K562 (cell line): ENCODE data around the gene SOX11.

Source experiments
- BRD9 ChIP-seq: fragments of 450-650 bp; IDR thresholded peaks from 2 replicates; pipeline ENCODE4 v1.6.1; 2018; ENCODE audit warnings: low read depth; ENCODE audit not compliant: partially characterized antibody
- ELF4 ChIP-seq: fragments of 450-650 bp; formaldehyde crosslinking; IDR thresholded peaks from 2 replicates; pipeline ENCODE4 v1.4.0; 2022; ENCODE audit warnings: missing genetic modification characterization
- FOXP4 ChIP-seq: sonication (generic); formaldehyde crosslinking; IDR thresholded peaks from 2 replicates; pipeline ENCODE4 v1.8.0; 2022; ENCODE audit warnings: mild to moderate bottlenecking, missing genetic modification reagents, borderline replicate concordance
- GATAD2B ChIP-seq: fragments of 450-650 bp; IDR thresholded peaks from 2 replicates; pipeline ENCODE4 v1.6.1; 2017; ENCODE audit warnings: mild to moderate bottlenecking, borderline replicate concordance
- NCOA2 ChIP-seq, 2 experiments: fragments of 450-650 bp; IDR thresholded peaks; 2 replicates each; pipeline ENCODE4 v1.6.1; 2018; ENCODE audit warnings: mild to moderate bottlenecking in 2 of 2, moderate library complexity in 1 of 2; ENCODE audit not compliant: partially characterized antibody in 2 of 2
- POLR2AphosphoS5 ChIP-seq: IDR thresholded peaks from 2 replicates; pipeline ENCODE4 v1.6.1; 2011; ENCODE audit warnings: mild to moderate bottlenecking, low read depth, low read length, moderate library complexity; ENCODE audit not compliant: control insufficient read depth, insufficient read depth
- POLR3A ChIP-seq: IDR thresholded peaks from 2 replicates; pipeline ENCODE4 v1.6.1; 2011; ENCODE audit warnings: borderline replicate concordance, mild to moderate bottlenecking, moderate library complexity; ENCODE audit not compliant: insufficient read length, insufficient read depth; ENCODE audit errors: extremely low read depth
- RCOR1 ChIP-seq, 2 experiments: IDR thresholded peaks; 2 replicates each; pipeline ENCODE4 v1.6.1; 2012; ENCODE audit warnings: low read depth in 2 of 2, low read length in 2 of 2, borderline replicate concordance in 1 of 2, improper control_type of control experiment in 1 of 2
- TCF7 ChIP-seq: sonication (generic); IDR thresholded peaks from 2 replicates; pipeline ENCODE4 v1.6.1; 2016; ENCODE audit warnings: antibody characterized with exemption, borderline replicate concordance
- ZFP30 ChIP-seq: fragments of 250-450 bp; sonication (Bioruptor Pico); IDR thresholded peaks from 2 replicates; pipeline ENCODE4 v1.8.0; 2022; ENCODE audit warnings: moderate library complexity, mild to moderate bottlenecking, inconsistent platforms, borderline replicate concordance
- ZFX ChIP-seq: sonication (generic); formaldehyde crosslinking; IDR thresholded peaks from 2 replicates; pipeline ENCODE4 v1.8.0; 2022; ENCODE audit warnings: mild to moderate bottlenecking, missing genetic modification reagents, moderate library complexity
- TF ChIP-seq, protein P1 (sequence below), 3 experiments: fragments of 200-800 bp in 1 of 3; fragments of 250-450 bp in 1 of 3; fragments of 450-650 bp in 1 of 3; sonication (Bioruptor Pico) in 1 of 3; sonication (Bioruptor generic) in 1 of 3; formaldehyde crosslinking in 1 of 3; IDR thresholded peaks; 2 replicates each; pipeline versions ENCODE4 v1.6.1 to v1.8.0; 2016 to 2022; ENCODE audit warnings: mild to moderate bottlenecking in 2 of 3, missing genetic modification characterization in 2 of 3, missing compliant biosample characterization in 1 of 3, moderate library complexity in 1 of 3

- TF ChIP-seq RCOR1 (IDR thresholded peaks at IDR 0.05; ENCODE audit: borderline replicate concordance in 1 of 2, low read depth in 2 of 2, low read length in 2 of 2) (no peak), TCF7 (no peak), NCOA2 (IDR thresholded peaks at IDR 0.05; ENCODE audit: partially characterized antibody in 2 of 2) (no peak), ZFX (CRISPR knock-in tag) (no peak), POLR3A (no peak), GATAD2B (no peak), BRD9 (no peak), FOXP4 (CRISPR knock-in tag) (no peak), ZFP30 (CRISPR knock-in tag) (no peak), POLR2AphosphoS5 (no peak), ELF4 (CRISPR knock-in tag) (no peak)
- TF ChIP-seq, protein P1, sequence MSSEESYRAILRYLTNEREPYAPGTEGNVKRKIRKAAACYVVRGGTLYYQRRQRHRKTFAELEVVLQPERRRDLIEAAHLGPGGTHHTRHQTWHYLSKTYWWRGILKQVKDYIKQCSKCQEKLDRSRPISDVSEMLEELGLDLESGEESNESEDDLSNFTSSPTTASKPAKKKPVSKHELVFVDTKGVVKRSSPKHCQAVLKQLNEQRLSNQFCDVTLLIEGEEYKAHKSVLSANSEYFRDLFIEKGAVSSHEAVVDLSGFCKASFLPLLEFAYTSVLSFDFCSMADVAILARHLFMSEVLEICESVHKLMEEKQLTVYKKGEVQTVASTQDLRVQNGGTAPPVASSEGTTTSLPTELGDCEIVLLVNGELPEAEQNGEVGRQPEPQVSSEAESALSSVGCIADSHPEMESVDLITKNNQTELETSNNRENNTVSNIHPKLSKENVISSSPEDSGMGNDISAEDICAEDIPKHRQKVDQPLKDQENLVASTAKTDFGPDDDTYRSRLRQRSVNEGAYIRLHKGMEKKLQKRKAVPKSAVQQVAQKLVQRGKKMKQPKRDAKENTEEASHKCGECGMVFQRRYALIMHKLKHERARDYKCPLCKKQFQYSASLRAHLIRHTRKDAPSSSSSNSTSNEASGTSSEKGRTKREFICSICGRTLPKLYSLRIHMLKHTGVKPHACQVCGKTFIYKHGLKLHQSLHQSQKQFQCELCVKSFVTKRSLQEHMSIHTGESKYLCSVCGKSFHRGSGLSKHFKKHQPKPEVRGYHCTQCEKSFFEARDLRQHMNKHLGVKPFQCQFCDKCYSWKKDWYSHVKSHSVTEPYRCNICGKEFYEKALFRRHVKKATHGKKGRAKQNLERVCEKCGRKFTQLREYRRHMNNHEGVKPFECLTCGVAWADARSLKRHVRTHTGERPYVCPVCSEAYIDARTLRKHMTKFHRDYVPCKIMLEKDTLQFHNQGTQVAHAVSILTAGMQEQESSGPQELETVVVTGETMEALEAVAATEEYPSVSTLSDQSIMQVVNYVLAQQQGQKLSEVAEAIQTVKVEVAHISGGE (CRISPR knock-in tag; IDR thresholded peaks at IDR 0.05) = no peak
Measured at GRCh38 chr2:5720426-5720825, 28.2 kb downstream of the SOX11 start.
